GM19395 (cell line): ENCODE results near the gene TAF1.
"Not testable (repeated sequence)": the region's sequence is repeated elsewhere in the genome, so short reads cannot be mapped to it uniquely, and the experiment has no call there.

Experiments used
- ATAC-seq: cut with Tn5 transposase; IDR thresholded peaks from one replicate; pipeline ENCODE4 v1.9.1; 2021; ENCODE audit warnings: mild to moderate bottlenecking, moderate library complexity; ENCODE audit not compliant: unreplicated experiment

TAF1 gene

GRCh38 chrX:71502080-71502479 is 135.9 kb downstream of the TAF1 start:
- ATAC-seq = not testable (repeated sequence)

DNA sequence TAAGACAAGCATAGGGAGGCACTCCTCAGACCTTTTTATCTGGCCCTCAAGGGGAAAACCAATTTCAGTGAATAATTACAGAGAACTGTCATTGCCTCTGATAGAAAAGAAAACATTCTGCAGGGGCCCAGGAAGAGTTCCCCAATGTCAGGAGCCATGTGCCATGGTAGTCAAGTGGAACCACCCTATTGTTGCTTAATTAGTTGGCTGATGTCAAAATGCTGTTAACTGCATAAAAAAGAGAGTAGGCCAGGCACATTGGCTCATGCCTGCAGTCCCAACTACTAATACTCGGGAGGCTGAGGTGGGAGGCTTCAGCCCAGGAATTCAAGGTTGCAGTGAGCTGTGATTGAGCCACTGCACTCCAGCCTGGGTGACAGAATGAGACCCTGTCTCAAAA is 138.2 kb downstream of the TAF1 start:
- ATAC-seq = no peak

- no peak for ATAC-seq
Observed at GRCh38 chrX:71509289-71509688, 143.1 kb downstream of the TAF1 start.

DNA sequence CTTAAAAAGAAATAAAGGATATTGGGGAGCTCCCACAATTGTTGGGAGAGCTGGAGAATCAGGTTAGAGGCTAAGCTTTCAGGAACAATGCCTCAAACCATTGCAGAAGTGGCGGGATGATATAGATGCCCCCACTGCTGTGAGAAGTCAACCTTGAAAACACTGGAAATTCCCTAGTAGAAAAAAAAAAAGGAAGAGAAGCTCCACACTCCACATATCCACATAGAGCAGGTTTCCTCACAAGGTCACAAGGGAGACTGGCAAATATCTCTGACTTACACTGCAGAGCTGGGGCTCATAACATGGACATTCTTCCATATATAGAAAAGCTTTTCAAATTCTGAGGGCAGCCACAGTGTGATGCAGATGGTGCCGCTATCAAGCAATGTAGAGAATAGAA is 144.0 kb downstream of the TAF1 start:
- ATAC-seq = no peak

DNA sequence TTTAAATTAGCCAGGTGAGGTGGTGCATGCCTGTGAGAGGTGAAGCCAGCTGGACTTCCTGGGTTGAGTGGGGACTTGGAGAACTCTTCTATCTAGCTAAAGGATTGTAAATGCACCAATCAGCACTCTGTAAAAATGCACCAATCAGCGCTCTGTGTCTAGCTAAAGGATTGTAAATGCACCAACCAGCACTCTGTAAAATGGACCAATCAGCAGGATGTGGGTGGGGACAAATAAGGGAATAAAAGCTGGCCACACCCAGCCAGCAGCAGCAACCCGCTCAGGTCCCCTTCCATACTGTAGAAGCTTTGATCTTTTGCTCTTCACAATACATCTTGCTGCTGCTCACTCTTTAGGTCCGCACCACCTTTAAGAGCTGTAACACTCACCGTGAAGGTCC is 147.6 kb downstream of the TAF1 start:
- not testable (repeated sequence) for ATAC-seq

DNA sequence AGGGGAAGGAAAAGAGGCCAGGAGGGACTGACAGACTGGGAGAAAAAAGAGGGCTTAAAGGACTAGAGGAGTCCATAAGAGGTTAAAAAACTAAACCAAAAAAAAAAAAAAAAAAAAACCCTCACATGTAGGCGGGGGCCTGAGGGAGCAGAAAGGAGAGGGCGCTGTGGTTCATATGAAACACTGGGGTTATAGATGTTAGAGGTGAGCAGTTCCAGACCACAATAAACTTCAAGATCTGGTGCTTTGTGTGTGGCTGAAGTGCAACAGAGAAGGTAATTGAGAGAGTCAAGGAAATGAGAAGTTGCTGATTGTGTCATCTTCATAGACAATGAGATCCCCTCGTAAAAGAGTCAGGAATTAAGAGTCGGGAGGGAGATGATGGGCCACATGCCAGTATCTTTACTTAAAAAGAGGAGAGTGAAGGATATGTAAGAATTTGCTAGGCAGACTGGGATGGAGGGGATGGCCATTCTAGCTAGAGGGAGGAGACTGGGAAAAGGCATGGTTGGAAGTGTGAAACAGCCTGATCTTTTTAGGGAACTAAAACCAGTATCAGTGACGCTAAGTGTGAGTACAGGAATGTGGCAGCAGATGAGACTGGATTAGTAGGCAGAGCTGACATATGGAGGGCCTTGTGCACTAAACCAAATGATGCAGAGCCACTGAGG is 148.3 kb downstream of the TAF1 start:
- peak; percentile 89 for ATAC-seq

DNA sequence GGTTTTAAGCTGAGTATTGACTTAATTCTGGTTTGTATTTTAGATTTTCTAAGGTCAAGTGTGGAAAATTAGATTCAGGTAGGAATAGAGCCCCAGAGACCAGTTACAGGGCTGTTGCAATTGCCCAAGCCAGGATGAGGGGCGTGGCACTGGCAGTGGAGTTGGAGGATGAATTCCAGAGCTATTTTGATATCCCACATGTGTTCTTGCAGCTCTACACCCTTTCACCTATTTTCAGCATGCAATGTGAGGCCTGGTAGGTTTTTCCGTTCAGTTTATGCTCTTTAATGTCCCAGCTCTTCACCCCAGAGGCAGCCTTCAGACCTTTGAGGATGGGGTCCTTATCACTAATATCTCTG is 148.9 kb downstream of the TAF1 start:
- no peak for ATAC-seq
